Ovary (tissue), 9 donors: Measurements from ENCODE around the gene LRP2. TPM values are rescaled to one million over a fixed set of nuclear protein-coding genes. Genes with fewer than 3 reads are reported as not detected.

Experiments
- DNase-seq, 5 donors: peaks; one replicate each; pipeline ENCODE4 v3.0.0-alpha.2; 2019 to 2020
- H3K27ac ChIP-seq, 2 donors: fragments of 200-600 bp; one replicate each; pipeline versions ENCODE4 v1.5.1 to v1.8.0; 2019 to 2022
- H3K27me3 ChIP-seq: fragments of 200-600 bp; one replicate; pipeline ENCODE4 v1.8.0; 2022
- H3K36me3 ChIP-seq: fragments of 200-600 bp; sonication (generic); one replicate; pipeline ENCODE4 v1.5.1; 2019
- H3K4me1 ChIP-seq: one replicate; pipeline ENCODE4 v1.8.1; 2013; ENCODE audit warnings: mild to moderate bottlenecking, moderate library complexity; ENCODE audit not compliant: insufficient read depth
- H3K4me3 ChIP-seq: fragments of 200-600 bp; sonication (generic); one replicate; pipeline ENCODE4 v1.5.1; 2017
- H3K9me3 ChIP-seq, 2 donors: fragments of 200-600 bp in 1 of 2; sonication (generic) in 1 of 2; one replicate each; pipeline versions ENCODE4 v1.5.1 to v1.8.1; 2013 to 2019; ENCODE audit warnings: mild to moderate bottlenecking in 1 of 2, moderate library complexity in 1 of 2
- EP300 ChIP-seq: sonication (generic); formaldehyde crosslinking; IDR thresholded peaks from one replicate; pipeline ENCODE4 v1.6.1; 2017; ENCODE audit warnings: antibody characterized with exemption
- POLR2A ChIP-seq: fragments of 450-650 bp; IDR thresholded peaks from one replicate; pipeline ENCODE4 v1.6.1; 2017; ENCODE audit warnings: antibody characterized with exemption, mild to moderate bottlenecking, moderate library complexity
- WGBS, 3 donors: extraction: QIAGEN DNeasy Blood & Tissue Kit in 1 of 3; methylation state at CpG; one replicate each; pipeline versions ENCODE4 v1.1.5 to v1.1.7; 2013 to 2017; 5-methylcytosine and 5-hydroxymethylcytosine counted together
- intact Hi-C, 4 donors: fragments of 100-400 bp; cut with DNase I; formaldehyde crosslinking; loops; one replicate each; pipeline versions ENCODE4 v1.11.0 to v1.15.1; 2022 to 2023
- polyA plus RNA-seq, 2 donors: library from polyadenylated mRNA; stranded (reverse); fragments of 200-250 nt in 1 of 2; fragments of 350-450 nt in 1 of 2; fragmentation: Illumina TruSeq in 1 of 2; extraction: RNeasy Lipid Tissue Mini Kit (QIAGEN cat#74804) in 1 of 2; gene quantifications; one replicate each; pipeline ENCODE4 v1.2.3, GENCODE V29; 2013 to 2014
- total RNA-seq, 7 donors: library from RNA; depleted of rRNA in 2 of 7; stranded (reverse); fragments of >200 nt in 2 of 7; fragmentation: NEBNext Ultra II Directional in 3 of 7; extraction: Animal tissue kit (Norgen Biotek cat#: 25700) in 3 of 7; gene quantifications; one replicate each; pipeline versions ENCODE4 v1.1.0 to v1.2.4, GENCODE V29; 2016 to 2023
- TF ChIP-seq, protein P1 (sequence below), 3 donors: fragments of 450-650 bp in 2 of 3; fragments of 200-600 bp in 1 of 3; IDR thresholded peaks; one replicate each; pipeline versions ENCODE4 v1.5.1 to v1.8.0; 2016 to 2022; ENCODE audit warnings: antibody characterized with exemption in 3 of 3, mild to moderate bottlenecking in 1 of 3
- donor health status: DM: no; HTN: no; CAD: no; lungs with moderate emphysema.
- donor health status: DM: no; HTN: no; CAD: no.
- donor health status: Bipolar disorder and iron deficiency.
- donor health status: DM: yes; HTN: yes; CAD: no.
- donor health status: DM: no; HTN: no; CAD: no.
- donor health status: DM: yes; HTN: yes; CAD: no.

The LRP2 gene
- total and polyA plus RNA-seq, 9 donors: 0.01 to 13.4 (median 0.24) TPM

- intact Hi-C loops: no loop called here
- no peaks in the 10 kb centered on the region for H3K27me3 ChIP-seq
- 64 to 76% (median 73%) methylated on average over 2 of the region's 2 CpGs for WGBS, 3 donors
- H3K36me3 ChIP-seq: no peaks in the 10 kb centered on the region
- no peak for DNase-seq
- TF ChIP-seq, protein P1, sequence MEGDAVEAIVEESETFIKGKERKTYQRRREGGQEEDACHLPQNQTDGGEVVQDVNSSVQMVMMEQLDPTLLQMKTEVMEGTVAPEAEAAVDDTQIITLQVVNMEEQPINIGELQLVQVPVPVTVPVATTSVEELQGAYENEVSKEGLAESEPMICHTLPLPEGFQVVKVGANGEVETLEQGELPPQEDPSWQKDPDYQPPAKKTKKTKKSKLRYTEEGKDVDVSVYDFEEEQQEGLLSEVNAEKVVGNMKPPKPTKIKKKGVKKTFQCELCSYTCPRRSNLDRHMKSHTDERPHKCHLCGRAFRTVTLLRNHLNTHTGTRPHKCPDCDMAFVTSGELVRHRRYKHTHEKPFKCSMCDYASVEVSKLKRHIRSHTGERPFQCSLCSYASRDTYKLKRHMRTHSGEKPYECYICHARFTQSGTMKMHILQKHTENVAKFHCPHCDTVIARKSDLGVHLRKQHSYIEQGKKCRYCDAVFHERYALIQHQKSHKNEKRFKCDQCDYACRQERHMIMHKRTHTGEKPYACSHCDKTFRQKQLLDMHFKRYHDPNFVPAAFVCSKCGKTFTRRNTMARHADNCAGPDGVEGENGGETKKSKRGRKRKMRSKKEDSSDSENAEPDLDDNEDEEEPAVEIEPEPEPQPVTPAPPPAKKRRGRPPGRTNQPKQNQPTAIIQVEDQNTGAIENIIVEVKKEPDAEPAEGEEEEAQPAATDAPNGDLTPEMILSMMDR (IDR thresholded peaks at IDR 0.05): no peak
- TF ChIP-seq POLR2A (no peak), EP300 (no peak)
- no peaks in the 10 kb centered on the region for H3K9me3 ChIP-seq
- no peaks in the 10 kb centered on the region for H3K4me1 ChIP-seq
- no peak overlapping the region for H3K4me3 ChIP-seq
- no peak overlapping the region for H3K27ac ChIP-seq
Measured at GRCh38 chr2:169230204-169230603, 132.1 kb downstream of the LRP2 start.

- no peaks in the 10 kb centered on the region for H3K4me1 ChIP-seq
- TF ChIP-seq POLR2A (no peak), EP300 (no peak)
- TF ChIP-seq, protein P1 (IDR thresholded peaks at IDR 0.05): no peak
- H3K4me3 ChIP-seq: no peak overlapping the region
- intact Hi-C loops: no loop called here
- H3K9me3 ChIP-seq: no peaks in the 10 kb centered on the region
- H3K36me3 ChIP-seq: no peaks in the 10 kb centered on the region
- DNase-seq: no peak
- H3K27me3 ChIP-seq: no peaks in the 10 kb centered on the region
- H3K27ac ChIP-seq: no peak overlapping the region
Measured at GRCh38 chr2:169229590-169229989, 132.7 kb downstream of the LRP2 start.

GRCh38 chr2:169225906-169226305, 136.4 kb downstream of the LRP2 start:
- Histone ChIP-seq H3K27me3 (no peaks in the 10 kb centered on the region), H3K4me3 (no peak overlapping the region), H3K9me3 (no peaks in the 10 kb centered on the region), H3K36me3 (no peaks in the 10 kb centered on the region), H3K27ac (no peak overlapping the region), H3K4me1 (no peaks in the 10 kb centered on the region)
- WGBS, 3 donors: 91 to 94% (median 91%) methylated on average over 2 of the region's 2 CpGs
- no peak for TF ChIP-seq POLR2A
- TF ChIP-seq EP300: no peak
- TF ChIP-seq, protein P1 (IDR thresholded peaks at IDR 0.05): no peak
- no peak for DNase-seq
- intact Hi-C loops: no loop called here

- Histone ChIP-seq H3K27ac (no peak overlapping the region), H3K9me3 (no peaks in the 10 kb centered on the region), H3K4me1 (no peaks in the 10 kb centered on the region), H3K4me3 (no peak overlapping the region), H3K27me3 (no peaks in the 10 kb centered on the region), H3K36me3 (no peaks in the 10 kb centered on the region)
- intact Hi-C loops: no loop called here
- DNase-seq: no peak
- TF ChIP-seq, protein P1 (IDR thresholded peaks at IDR 0.05): no peak
- TF ChIP-seq EP300 (no peak), POLR2A (no peak)
- 38 to 48% (median 47%) methylated on average over 2 of the region's 2 CpGs for WGBS, 3 donors
Measured at GRCh38 chr2:169225233-169225750, 137.0 kb downstream of the LRP2 start.
